ENCODE measurements around the gene RSPO1.

DNA sequence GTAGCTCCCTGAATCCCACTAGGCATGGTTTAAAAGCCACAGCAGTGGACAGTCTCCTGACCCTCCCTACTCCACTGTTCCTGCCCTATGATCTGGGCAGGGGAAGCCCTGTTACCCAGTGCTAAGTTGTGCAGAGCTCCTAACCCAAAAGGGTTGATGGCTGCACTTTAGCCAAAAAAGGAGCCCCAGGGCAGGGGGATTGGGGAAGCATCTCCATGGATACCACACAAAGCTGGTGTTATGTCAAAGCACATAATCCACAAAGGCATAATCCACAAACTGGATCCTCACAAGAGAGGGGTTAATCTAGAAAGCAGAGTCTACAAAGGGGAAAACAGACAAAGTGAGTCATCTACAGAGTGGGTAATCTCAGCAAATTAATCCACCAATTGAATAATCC is 5.7 kb downstream of the RSPO1 start:
- no peak for TF ChIP-seq CTCF (conservative IDR thresholded peaks at IDR 0.05; ENCODE audit: low read length)
- TF ChIP-seq EZH2phosphoT487 (IDR thresholded peaks at IDR 0.05; ENCODE audit: borderline replicate concordance, low read depth, low read length) = no peak

All from OCI-LY7 (cell line).